LoVo (cell line): ENCODE data around the gene NPW.
"Not testable (repeated sequence)": the region's sequence is repeated elsewhere in the genome, so short reads cannot be mapped to it uniquely, and the experiment has no call there.

Experiments used
- DNase-seq: peaks from one replicate; pipeline ENCODE4 v3.0.0-alpha.2; 2016; ENCODE audit warnings: low spot score

Gene NPW

DNA sequence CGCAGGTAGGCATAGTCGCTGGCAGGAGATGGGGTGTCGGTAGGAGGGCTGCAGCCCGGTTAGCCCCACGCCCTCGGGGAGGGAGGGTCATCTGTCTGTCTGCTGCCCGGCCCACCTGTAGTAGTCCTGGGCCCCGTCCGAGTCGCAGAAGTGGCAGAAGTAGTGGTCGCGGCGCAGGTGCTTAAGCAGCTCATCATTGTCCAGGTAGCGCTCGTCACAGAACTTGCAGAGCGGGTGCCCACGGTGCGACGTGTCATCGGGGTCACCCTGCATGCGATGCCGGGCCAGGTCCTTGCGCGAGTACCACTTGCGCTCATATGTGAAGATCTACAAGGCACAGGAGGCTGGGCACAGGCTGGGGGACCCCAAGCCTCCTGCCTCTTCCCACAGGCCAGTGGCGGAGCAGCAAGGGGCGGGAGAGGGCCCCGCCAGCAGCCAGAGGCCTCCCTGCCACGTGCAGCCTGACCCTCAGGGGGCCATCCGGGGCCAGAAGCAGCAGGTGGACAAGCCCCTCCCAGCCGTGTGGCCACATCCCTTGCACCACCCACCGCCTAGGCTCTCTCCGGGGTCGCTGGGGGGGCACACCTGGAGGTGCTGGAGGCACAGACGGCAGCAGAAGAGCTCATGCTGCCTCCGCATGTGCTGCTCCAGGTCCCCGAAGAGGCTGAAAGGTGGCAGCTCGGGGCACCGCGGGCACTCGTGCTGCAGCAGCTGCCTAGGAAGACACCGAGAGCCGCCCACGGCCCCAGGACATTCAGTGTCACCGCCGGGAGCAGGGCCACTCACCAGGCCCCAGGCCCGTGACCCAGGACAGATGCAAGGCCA lies 17.0 kb upstream of the NPW start:
- DNase-seq = no peak

DNA sequence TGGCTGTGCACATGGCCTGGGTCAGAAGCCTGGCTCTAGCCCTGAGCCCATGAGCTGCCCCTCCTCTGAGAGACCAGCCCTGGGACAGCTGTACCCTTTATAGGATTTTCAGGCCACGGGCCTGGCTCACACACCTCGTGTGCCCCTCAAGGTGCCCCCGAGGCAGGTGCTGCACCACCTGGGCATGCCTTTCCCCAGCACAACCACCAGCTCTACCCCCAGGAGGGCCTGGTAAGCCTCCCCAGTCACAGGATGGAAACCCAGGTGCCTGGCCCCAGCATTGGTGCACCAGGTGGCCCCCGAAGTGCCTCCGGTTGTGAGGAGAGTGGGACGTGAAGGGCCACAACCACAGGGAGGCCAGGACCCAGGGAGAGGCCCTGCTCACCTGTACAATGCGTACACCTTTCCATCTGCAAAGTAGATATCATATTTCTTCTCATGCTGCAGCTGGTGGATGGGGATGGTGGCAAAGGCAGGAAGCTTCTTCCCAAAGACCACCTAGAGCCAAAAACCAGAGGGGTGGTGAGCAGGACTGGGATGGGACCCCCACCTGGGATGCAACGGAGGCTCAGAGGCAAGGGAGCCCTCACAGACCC lies 16.3 kb upstream of the NPW start:
- DNase-seq = no peak

DNA sequence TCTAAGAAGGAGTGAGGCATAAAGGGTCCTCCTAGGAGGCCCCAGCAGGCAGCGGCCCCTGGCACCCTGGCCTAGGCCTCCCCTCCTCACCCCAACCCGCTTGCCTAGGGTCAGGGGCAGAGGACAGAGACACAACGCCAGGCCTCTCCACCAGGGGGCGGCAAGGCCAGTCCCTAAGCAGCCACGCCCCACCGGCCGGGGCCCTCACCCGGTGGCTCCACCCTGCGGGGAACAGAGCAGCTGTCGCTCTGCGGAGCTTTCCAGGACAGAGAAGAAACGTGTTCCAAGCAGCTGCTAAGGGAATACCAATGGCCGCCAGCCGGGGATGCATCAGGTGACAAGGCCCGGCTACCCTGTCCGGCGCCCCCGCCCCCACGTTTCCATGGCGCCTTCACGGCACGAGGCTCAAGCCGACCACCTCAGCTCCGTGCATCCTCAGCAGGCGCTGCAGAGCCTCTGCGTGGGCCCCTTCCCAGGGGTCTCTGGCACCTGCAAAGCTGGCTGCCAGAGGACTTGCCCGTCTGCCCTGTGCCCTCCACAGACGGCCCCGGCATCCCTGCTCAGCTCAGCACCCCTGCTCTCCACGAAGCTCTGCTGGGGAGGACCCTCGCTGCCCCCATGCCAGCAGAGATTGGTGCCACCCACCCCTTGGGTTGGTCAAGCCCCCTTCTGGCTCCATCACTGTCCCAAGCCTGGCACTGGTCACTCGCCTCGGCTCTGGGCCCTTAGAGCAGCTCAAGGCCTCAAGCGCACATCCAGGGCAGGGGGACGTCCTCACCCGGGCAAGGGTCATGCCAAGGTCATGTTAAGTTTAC lies 15.6 kb upstream of the NPW start:
- peak; percentile 56 for DNase-seq

DNA sequence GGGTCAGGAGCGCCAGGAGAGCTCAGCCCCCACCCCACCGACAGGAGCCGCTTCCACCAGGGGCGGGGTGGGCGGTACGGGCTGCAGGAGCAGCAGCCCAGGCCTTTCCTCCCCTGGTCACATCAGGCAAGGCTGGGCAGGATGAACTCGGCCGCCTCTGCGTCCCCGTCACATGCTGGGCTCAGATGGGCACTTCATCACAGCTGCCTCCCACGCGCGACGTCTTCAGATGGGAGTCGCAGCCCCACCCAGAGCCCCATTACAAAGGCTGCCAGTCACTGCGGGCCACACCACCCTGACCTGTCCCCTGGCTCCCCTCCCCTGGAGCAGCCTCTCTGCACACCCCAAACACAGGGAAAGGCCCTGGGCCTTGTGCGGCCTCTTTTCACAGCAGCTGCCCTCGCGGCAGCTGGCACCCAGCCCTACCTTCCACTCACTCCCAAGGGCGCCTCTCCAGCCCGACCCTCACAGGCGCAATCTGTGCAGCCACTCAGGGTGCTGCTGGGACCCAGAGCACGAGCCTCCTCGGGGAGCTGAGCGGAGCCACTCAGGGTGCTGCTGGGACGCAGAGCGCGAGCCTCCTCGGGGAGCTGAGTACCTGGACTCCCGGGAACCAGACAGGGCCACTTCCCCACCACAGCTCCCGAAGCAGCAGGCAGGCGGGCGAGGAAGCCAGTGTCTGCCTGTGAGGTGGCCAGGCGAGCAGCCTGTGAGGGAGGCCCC lies 14.6 kb upstream of the NPW start:
- DNase-seq = no peak

DNA sequence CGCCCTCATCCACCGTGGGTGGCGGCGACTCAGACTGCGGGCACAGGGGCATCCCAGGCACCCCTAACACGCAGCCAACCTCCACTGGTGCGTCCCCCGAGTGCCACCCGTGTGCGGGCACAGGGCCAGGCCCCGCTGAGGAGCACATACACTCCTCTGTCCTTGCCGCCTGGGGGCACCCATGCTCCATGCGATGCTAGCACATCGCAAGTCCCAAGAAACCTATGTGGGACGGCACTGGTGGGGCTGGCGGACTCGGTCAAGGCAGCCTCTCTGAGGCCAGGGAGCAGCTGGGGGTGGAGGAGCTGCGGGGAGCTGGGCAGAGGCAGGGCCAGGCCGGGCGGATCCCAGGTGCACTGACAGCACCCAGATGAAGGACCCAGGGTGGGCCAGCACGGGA lies 13.9 kb upstream of the NPW start:
- DNase-seq = no peak

- no peak for DNase-seq
Observed at GRCh38 chr16:2006317-2006716, 13.3 kb upstream of the NPW start.

DNA sequence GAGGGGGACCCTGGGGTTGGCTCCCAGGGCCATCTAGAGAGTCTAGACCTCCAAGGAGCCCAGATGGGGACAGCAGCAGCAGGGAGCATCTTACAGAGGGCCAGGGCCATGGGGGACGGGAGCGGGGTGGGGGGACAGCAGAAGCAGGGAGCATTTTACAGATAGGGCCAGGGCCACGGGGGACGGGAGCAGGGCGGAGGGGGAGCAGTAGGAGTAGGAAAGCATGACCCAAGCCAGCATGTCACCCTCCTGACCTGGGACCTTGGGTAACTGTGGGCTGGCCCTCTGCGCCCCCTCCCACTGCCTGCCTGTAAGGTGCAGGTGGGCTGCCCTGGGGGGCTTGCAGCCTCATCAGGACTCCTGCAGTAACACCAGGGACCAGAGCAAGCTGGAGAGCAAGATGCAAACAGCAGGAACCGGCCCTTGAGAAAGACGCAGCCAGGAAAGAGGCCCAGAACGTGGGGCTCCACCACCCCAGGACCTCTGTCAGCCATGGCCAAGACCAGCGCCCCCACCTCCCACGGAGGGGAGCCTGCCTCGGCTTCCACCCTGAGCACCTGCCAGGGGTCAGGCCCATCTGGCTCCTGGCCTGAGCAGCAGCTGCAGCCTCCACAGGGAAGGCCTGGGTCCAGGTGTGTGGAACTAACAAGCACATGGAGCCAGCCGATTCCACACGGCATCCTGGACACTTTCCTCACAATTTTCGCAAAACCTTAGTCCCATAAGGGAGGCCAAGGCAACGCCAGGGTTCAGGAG lies 12.3 kb upstream of the NPW start:
- DNase-seq = no peak

- DNase-seq = peak; percentile 50
Observed at GRCh38 chr16:2008009-2008526, 11.5 kb upstream of the NPW start.

GRCh38 chr16:2008631-2009163 lies 10.9 kb upstream of the NPW start:
- no peak for DNase-seq

GRCh38 chr16:2009164-2009711 lies 10.3 kb upstream of the NPW start:
- no peak for DNase-seq

- peak; percentile 87 for DNase-seq
Observed at GRCh38 chr16:2009791-2010510, 9.6 kb upstream of the NPW start, which contains the start of gene ZNF598. ZNF598 (minus strand) TSS chr16:2009821.

GRCh38 chr16:2011726-2012125 lies 7.9 kb upstream of the NPW start:
- not testable (repeated sequence) for DNase-seq

GRCh38 chr16:2013527-2013926 lies 6.1 kb upstream of the NPW start:
- no peak for DNase-seq

GRCh38 chr16:2015117-2015946 lies 4.3 kb upstream of the NPW start:
- peak; percentile 90 for DNase-seq

GRCh38 chr16:2015947-2016208 lies 3.7 kb upstream of the NPW start:
- DNase-seq = no peak

DNA sequence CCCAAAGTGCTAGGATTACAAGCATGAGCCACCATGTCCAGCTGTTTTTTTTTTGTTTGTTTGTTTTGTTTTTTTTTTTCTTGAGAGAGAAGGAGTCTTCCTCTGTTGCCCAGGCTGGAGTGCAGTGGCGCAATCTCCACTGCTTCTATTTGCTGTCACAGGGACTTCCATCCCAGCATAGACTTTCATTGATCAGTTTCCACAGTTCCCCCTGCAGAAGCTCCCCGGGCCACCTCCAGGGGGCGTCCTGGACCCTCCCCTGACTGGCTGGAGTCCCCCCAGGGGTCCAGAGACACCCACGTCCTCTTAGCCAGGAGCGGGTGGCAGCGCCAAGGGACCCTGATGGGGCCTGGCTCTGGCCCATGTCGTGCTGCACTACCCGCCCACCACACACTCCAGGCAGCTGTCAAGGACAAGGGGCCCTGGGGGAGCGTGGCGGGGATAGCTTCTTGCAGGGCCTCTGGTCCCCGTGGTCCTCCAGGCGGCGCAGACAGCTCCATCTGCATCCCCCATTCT lies 3.1 kb upstream of the NPW start:
- no peak for DNase-seq

DNA sequence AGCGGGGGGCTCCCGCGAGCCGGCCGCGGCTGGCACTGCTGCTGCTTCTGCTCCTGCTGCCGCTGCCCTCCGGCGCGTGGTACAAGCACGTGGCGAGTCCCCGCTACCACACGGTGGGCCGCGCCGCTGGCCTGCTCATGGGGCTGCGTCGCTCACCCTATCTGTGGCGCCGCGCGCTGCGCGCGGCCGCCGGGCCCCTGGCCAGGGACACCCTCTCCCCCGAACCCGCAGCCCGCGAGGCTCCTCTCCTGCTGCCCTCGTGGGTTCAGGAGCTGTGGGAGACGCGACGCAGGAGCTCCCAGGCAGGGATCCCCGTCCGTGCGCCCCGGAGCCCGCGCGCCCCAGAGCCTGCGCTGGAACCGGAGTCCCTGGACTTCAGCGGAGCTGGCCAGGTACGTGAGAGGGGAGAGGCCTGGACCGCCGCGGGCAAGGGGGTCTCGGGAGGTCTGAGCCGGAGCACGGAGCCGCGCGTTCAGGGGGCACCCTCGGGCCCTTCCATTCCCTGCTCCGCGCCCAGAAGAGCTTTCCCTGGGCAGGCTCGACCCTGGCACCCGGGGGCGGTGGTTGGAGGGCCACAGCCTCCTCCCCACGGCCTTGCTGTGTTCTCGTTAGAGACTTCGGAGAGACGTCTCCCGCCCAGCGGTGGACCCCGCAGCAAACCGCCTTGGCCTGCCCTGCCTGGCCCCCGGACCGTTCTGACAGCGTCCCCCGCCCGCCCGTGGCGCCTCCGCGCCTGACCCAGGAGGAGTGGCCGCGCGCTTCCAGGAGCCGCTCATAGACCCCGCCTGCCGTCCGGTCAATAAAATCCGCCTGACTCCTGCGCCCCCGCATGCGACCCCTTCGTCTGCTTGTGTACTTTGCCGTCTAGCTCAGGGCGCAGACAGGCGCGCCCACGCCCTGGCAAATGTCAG lies 591 bp downstream of the NPW start:
- DNase-seq = no peak

DNA sequence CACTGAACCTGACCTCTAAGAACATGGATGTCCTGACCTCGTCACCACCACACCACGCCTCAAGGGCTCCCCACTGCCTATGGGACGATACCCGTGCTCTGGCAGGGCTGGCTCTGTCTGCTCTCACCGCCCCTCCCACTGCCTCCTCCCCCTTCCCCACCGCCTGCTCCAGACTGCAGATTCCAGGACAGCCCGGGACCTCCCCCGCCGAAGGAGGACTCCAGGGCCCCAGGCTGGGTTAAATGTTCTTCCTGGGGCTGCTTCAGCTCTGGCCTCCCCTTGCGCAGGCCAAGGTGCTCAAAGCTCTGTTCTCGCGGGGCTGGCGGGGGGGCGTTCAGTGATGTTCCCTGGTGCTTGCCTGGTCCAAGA lies 3.1 kb downstream of the NPW start:
- no peak for DNase-seq
